ENCODE results near the gene FGF19. TPM values are rescaled to one million over a fixed set of nuclear protein-coding genes. Genes with fewer than 3 reads are reported as not detected.

Gene FGF19
- total and polyA plus RNA-seq, 2 donors (not counting 1 experiment from before 2014, with no cell fraction given): not detected

DNA sequence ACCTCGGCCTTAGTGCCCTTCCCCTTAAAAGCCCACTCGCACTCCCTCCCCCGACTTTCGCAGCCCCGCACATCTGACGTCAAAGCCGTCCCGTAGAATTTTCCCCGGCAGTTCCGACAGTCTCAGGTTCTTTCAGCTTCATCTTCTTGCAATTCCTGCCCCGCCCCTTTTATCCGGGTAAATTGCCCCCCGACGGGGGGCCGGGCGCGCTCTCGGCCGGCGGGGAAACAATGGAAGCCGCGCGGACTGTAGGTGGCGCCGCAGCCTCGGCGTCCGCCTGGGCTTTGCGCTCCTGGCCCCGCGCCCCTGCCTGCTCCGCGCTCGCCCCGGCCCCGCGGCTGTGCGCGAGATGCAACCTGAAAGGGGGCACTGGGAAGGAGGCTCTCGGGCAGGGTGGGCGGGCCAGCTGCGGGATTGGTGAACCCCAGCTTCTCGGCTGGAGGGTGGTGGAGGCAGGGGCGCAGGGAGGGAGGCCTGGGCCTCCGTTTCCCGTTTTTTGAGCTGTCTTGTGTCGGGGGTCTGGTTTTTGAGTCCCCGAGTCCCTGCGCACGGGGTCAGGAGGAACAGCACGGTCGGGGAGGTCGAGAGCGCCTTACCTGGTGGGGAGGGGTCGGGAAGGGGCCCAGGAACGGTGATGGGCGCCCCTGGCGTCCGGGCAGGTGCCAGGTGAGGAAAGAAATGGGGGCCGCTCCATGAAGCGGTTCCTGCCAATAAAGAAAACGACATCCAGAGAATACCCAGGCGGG, 859 bp upstream of the FGF19 start:
- Histone ChIP-seq H3K4me1 (ENCODE audit: control insufficient read depth, extremely low read depth, insufficient read depth, low read length) (peaks cover 3% of the 10 kb centered on the region), H3K4me3 (replicated peaks in 1 of 4; ENCODE audit: control extremely low read depth in 1 of 4, insufficient read depth in 1 of 4, low read depth in 3 of 4, low read length in 4 of 4) (no peak overlapping the region), H3K9me3 (ENCODE audit: control insufficient read depth, insufficient read depth, low read depth, low read length) (no peaks in the 10 kb centered on the region), H3K79me2 (ENCODE audit: control insufficient read depth, insufficient read depth, low read length) (no peaks in the 10 kb centered on the region), H2AFZ (ENCODE audit: low read length) (no peak overlapping the region), H3K27ac (ENCODE audit: insufficient read depth, low read length) (no peak overlapping the region), H4K20me1 (ENCODE audit: control insufficient read depth, extremely low read depth, insufficient read depth, low read length) (no peaks in the 10 kb centered on the region), H3K9ac (ENCODE audit: insufficient read depth, low read length) (no peak overlapping the region), H3K27me3 (ENCODE audit: control insufficient read depth, insufficient read depth, low read length) (peaks cover 34% of the 10 kb centered on the region), H3K4me2 (ENCODE audit: extremely low read depth, insufficient read depth, low read length) (no peak overlapping the region), H3K36me3 (ENCODE audit: control insufficient read depth, insufficient read depth, low read length) (no peaks in the 10 kb centered on the region)
- DNase-seq (ENCODE audit: low read depth in 2 of 2): no peak
- TF ChIP-seq, protein P1, sequence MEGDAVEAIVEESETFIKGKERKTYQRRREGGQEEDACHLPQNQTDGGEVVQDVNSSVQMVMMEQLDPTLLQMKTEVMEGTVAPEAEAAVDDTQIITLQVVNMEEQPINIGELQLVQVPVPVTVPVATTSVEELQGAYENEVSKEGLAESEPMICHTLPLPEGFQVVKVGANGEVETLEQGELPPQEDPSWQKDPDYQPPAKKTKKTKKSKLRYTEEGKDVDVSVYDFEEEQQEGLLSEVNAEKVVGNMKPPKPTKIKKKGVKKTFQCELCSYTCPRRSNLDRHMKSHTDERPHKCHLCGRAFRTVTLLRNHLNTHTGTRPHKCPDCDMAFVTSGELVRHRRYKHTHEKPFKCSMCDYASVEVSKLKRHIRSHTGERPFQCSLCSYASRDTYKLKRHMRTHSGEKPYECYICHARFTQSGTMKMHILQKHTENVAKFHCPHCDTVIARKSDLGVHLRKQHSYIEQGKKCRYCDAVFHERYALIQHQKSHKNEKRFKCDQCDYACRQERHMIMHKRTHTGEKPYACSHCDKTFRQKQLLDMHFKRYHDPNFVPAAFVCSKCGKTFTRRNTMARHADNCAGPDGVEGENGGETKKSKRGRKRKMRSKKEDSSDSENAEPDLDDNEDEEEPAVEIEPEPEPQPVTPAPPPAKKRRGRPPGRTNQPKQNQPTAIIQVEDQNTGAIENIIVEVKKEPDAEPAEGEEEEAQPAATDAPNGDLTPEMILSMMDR (conservative IDR thresholded peaks at IDR 0.05 in 1 of 2, IDR thresholded peaks at IDR 0.05 in 1 of 2; ENCODE audit: low read depth in 1 of 2, low read length in 2 of 2): peak; percentile 38 to 41
- peak; percentile 14 for TF ChIP-seq EZH2 (IDR thresholded peaks at IDR 0.05; ENCODE audit: low read length, missing control alignments)

DNA sequence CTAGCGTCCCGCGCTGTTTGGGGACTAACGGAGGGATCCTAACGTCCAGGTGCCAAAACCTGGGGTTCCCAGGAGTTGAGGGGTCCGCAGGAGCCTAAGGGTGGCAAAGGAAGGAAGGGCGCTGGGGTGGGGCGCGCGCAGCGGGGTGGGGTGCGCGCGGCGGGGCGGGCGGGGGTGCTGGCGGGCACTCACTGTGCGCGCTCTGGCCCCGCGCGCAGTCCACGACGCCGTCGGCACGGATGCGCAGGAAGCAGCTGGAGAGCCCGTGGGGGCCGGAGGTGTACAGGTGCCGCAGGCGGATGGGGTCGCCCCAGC, 412 bp downstream of the FGF19 start:
- H3K79me2 ChIP-seq (ENCODE audit: control insufficient read depth, insufficient read depth, low read length): no peaks in the 10 kb centered on the region
- no peak overlapping the region for H3K4me3 ChIP-seq (replicated peaks in 1 of 4; ENCODE audit: control extremely low read depth in 1 of 4, insufficient read depth in 1 of 4, low read depth in 3 of 4, low read length in 4 of 4)
- DNase-seq (ENCODE audit: low read depth in 2 of 2): no peak
- no peak overlapping the region for H3K9ac ChIP-seq (ENCODE audit: insufficient read depth, low read length)
- no peaks in the 10 kb centered on the region for H3K36me3 ChIP-seq (ENCODE audit: control insufficient read depth, insufficient read depth, low read length)
- H3K4me2 ChIP-seq (ENCODE audit: extremely low read depth, insufficient read depth, low read length): no peak overlapping the region
- TF ChIP-seq EZH2 (IDR thresholded peaks at IDR 0.05; ENCODE audit: low read length, missing control alignments): no peak
- TF ChIP-seq, protein P1 (conservative IDR thresholded peaks at IDR 0.05 in 1 of 2, IDR thresholded peaks at IDR 0.05 in 1 of 2; ENCODE audit: low read depth in 1 of 2, low read length in 2 of 2): no peak
- peaks cover 3% of the 10 kb centered on the region for H3K4me1 ChIP-seq (ENCODE audit: control insufficient read depth, extremely low read depth, insufficient read depth, low read length)
- H3K9me3 ChIP-seq (ENCODE audit: control insufficient read depth, insufficient read depth, low read depth, low read length): no peaks in the 10 kb centered on the region
- H3K27me3 ChIP-seq (ENCODE audit: control insufficient read depth, insufficient read depth, low read length): peaks cover 39% of the 10 kb centered on the region
- no peaks in the 10 kb centered on the region for H4K20me1 ChIP-seq (ENCODE audit: control insufficient read depth, extremely low read depth, insufficient read depth, low read length)
- H2AFZ ChIP-seq (ENCODE audit: low read length): no peak overlapping the region
- H3K27ac ChIP-seq (ENCODE audit: insufficient read depth, low read length): no peak overlapping the region

DNA sequence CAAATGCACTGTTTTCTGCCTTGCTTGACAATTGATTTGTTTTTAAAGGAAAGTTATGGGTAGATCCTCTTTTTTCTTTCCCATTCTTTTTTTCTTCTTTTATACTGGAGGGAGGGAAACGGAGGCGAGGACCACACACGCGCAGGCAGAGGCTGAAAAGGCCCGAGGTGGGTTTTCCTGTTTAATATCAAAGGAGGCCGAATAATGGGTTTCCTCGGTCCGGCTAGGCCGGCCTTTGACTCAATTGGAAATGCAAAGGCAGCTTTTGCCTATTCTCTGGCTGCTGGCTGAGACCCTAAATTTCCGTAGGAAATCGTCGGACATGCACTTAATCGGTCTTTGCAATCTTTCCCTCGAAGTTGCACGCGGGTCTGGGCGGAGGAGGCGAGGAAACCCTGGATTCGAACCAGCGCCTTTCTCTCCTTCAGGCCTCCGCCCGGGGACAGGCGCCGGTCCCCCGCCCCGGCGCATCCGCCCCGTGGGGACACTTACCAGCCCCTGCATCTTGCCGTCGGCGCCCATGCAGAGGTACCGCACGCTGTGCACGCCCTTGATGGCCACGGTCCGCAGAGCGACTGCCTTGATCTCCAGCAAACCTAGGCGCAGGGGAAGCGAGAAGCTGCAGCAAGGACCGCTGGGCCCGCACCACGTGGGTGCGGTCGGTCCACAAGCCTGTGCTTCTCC, 911 bp downstream of the FGF19 start:
- DNase-seq (ENCODE audit: low read depth in 2 of 2): no peak
- H2AFZ ChIP-seq (ENCODE audit: low read length): no peak overlapping the region
- no peak overlapping the region for H3K4me3 ChIP-seq (replicated peaks in 1 of 4; ENCODE audit: control extremely low read depth in 1 of 4, insufficient read depth in 1 of 4, low read depth in 3 of 4, low read length in 4 of 4)
- no peaks in the 10 kb centered on the region for H3K36me3 ChIP-seq (ENCODE audit: control insufficient read depth, insufficient read depth, low read length)
- H3K27me3 ChIP-seq (ENCODE audit: control insufficient read depth, insufficient read depth, low read length): peaks cover 39% of the 10 kb centered on the region
- H4K20me1 ChIP-seq (ENCODE audit: control insufficient read depth, extremely low read depth, insufficient read depth, low read length): no peaks in the 10 kb centered on the region
- no peaks in the 10 kb centered on the region for H3K79me2 ChIP-seq (ENCODE audit: control insufficient read depth, insufficient read depth, low read length)
- no peaks in the 10 kb centered on the region for H3K9me3 ChIP-seq (ENCODE audit: control insufficient read depth, insufficient read depth, low read depth, low read length)
- TF ChIP-seq, protein P1 (conservative IDR thresholded peaks at IDR 0.05 in 1 of 2, IDR thresholded peaks at IDR 0.05 in 1 of 2; ENCODE audit: low read depth in 1 of 2, low read length in 2 of 2): no peak
- TF ChIP-seq EZH2 (IDR thresholded peaks at IDR 0.05; ENCODE audit: low read length, missing control alignments): peak; percentile 82
- no peak overlapping the region for H3K4me2 ChIP-seq (ENCODE audit: extremely low read depth, insufficient read depth, low read length)
- no peak overlapping the region for H3K9ac ChIP-seq (ENCODE audit: insufficient read depth, low read length)
- peaks cover 3% of the 10 kb centered on the region for H3K4me1 ChIP-seq (ENCODE audit: control insufficient read depth, extremely low read depth, insufficient read depth, low read length)
- no peak overlapping the region for H3K27ac ChIP-seq (ENCODE audit: insufficient read depth, low read length)

Measured in fibroblast of lung (primary cell).